Activated CD4-positive, alpha-beta memory T cell treated with anti-CD3 and anti-CD28 coated beads for 36 hours (primary cell): ENCODE data around the gene PAXIP1. TPM values are rescaled to one million over a fixed set of nuclear protein-coding genes. Genes with fewer than 3 reads are reported as not detected.
A peak's percentile ranks its signal among the peaks of the same experiment; 100 is the strongest.
"Not testable (repeated sequence)": the region's sequence is repeated elsewhere in the genome, so short reads cannot be mapped to it uniquely, and the experiment has no call there.

Experiments used
- CTCF ChIA-PET: fragments of 350-600 bp; sonication (Branson Sonifier 250); formaldehyde crosslinking; loops from one replicate; lab custom pipeline; 2021; ENCODE audit warnings: antibody characterized with exemption, inconsistent platforms; lab: Charles Lee
- POLR2A ChIA-PET: fragments of 350-600 bp; sonication (Branson Sonifier 250); formaldehyde crosslinking; loops from one replicate; lab custom pipeline; 2021; ENCODE audit warnings: antibody characterized with exemption; lab: Charles Lee
- DNase-seq: peaks from one replicate; pipeline ENCODE4 v3.0.0-alpha.2; 2020
- H3K27ac Mint-ChIP-seq: one replicate; pipeline ENCODE4 v1.8.0; 2021; ENCODE audit warnings: mixed read lengths
- H3K27me3 Mint-ChIP-seq: one replicate; pipeline ENCODE4 v1.8.0; 2021; ENCODE audit warnings: mixed read lengths
- H3K36me3 Mint-ChIP-seq: one replicate; pipeline ENCODE4 v1.8.0; 2021; ENCODE audit warnings: mixed read lengths
- H3K4me1 Mint-ChIP-seq: one replicate; pipeline ENCODE4 v1.8.0; 2021; ENCODE audit warnings: low read depth, mixed read lengths
- H3K4me3 Mint-ChIP-seq: one replicate; pipeline ENCODE4 v1.8.0; 2021; ENCODE audit warnings: mild to moderate bottlenecking, mixed read lengths
- H3K9me3 Mint-ChIP-seq: one replicate; pipeline ENCODE4 v1.8.0; 2021; ENCODE audit warnings: mixed read lengths
- intact Hi-C: fragments of 100-400 bp; cut with micrococcal nuclease; formaldehyde crosslinking; loops from one replicate; pipeline ENCODE4 v1.15.1; 2023
- total RNA-seq, 2 experiments: library from RNA; stranded (reverse); gene quantifications; one replicate each; pipeline ENCODE4 v1.2.3, GENCODE V29; 2021

The PAXIP1 gene, protein sequence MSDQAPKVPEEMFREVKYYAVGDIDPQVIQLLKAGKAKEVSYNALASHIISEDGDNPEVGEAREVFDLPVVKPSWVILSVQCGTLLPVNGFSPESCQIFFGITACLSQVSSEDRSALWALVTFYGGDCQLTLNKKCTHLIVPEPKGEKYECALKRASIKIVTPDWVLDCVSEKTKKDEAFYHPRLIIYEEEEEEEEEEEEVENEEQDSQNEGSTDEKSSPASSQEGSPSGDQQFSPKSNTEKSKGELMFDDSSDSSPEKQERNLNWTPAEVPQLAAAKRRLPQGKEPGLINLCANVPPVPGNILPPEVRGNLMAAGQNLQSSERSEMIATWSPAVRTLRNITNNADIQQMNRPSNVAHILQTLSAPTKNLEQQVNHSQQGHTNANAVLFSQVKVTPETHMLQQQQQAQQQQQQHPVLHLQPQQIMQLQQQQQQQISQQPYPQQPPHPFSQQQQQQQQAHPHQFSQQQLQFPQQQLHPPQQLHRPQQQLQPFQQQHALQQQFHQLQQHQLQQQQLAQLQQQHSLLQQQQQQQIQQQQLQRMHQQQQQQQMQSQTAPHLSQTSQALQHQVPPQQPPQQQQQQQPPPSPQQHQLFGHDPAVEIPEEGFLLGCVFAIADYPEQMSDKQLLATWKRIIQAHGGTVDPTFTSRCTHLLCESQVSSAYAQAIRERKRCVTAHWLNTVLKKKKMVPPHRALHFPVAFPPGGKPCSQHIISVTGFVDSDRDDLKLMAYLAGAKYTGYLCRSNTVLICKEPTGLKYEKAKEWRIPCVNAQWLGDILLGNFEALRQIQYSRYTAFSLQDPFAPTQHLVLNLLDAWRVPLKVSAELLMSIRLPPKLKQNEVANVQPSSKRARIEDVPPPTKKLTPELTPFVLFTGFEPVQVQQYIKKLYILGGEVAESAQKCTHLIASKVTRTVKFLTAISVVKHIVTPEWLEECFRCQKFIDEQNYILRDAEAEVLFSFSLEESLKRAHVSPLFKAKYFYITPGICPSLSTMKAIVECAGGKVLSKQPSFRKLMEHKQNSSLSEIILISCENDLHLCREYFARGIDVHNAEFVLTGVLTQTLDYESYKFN
- total RNA-seq, result 10 to 100 TPM; 21.7 to 22.2 TPM

DNA sequence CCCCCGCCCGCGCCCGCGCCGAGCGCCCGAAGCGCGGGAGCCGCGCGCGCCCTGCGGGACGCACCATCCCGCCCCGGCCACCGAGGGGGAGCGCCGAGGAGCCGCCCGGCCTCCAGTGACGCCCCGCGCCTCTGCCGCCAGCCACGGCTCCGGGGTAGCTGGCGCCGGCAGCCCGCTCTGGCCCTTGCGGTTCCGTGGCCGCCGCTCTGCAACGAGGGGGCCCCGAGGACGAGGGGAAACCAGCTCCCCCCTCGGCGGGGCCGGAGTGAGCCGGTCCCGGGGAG, at the start of gene PAXIP1:
PAXIP1 (minus strand) TSS at position 33 of the 284 bp plus-strand sequence. CDS start 195 bp downstream, outside the sequence.
- H3K27ac Mint-ChIP-seq, result peak within 1 kb of the TSS; percentile 91
- H3K4me3 Mint-ChIP-seq, result peak within 1 kb of the TSS; percentile 89
- intact Hi-C loops, result loop anchor here (5.0 to 10.0 kb wide), 3 partner anchors 339 to 1892 kb away; partner anchors contain the start of genes LMBR1 and RNF32
- H3K27me3 Mint-ChIP-seq, result no peaks in the 10 kb centered on the region
- peaks cover 14% of the 10 kb centered on the region for H3K36me3 Mint-ChIP-seq
- H3K9me3 Mint-ChIP-seq, result no peaks in the 10 kb centered on the region
- no peak for DNase-seq
- peaks cover 12% of the 10 kb centered on the region for H3K4me1 Mint-ChIP-seq
- CTCF ChIA-PET, result interaction anchor here (1.1 to 1.6 kb wide), 2 partner anchors 75 to 342 kb away, joined by 5 to 10 read pairs; no protein-coding TSS in a partner anchor
- POLR2A ChIA-PET, result interaction anchor here (0.7 to 1.4 kb wide), 6 partner anchors 9 to 296 kb away, joined by 3 to 7 read pairs (median 4); partner anchors contain the start of gene INSIG1

DNA sequence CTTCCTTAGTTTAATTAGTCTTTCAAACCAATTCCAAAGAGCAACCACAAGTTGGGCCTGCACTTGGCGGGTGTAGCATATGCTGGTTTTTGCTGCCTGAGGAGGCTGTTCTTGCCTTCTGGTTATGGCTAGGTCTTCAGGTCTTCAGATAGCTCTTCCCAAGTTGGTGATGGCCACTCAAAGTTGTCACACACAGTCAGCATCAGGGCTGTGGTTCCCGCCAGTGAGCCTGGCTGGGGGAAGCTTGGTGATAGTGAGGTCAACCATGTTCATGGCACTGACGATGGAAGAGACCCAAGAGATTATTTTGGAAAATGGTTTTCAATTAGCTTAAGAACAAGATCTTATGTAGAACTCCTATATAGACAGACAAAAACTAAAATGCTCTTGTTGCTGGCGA, 48.4 kb upstream of the PAXIP1 start:
- H3K9me3 Mint-ChIP-seq, result no peaks in the 10 kb centered on the region
- no peak overlapping the region for H3K27ac Mint-ChIP-seq
- intact Hi-C loops, result no loop called here
- DNase-seq, result no peak
- ChIA-PET CTCF (no interaction called here), POLR2A (no interaction called here)
- no peak overlapping the region for H3K4me3 Mint-ChIP-seq
- no peaks in the 10 kb centered on the region for H3K36me3 Mint-ChIP-seq
- peaks cover 7% of the 10 kb centered on the region for H3K27me3 Mint-ChIP-seq
- no peaks in the 10 kb centered on the region for H3K4me1 Mint-ChIP-seq

DNA sequence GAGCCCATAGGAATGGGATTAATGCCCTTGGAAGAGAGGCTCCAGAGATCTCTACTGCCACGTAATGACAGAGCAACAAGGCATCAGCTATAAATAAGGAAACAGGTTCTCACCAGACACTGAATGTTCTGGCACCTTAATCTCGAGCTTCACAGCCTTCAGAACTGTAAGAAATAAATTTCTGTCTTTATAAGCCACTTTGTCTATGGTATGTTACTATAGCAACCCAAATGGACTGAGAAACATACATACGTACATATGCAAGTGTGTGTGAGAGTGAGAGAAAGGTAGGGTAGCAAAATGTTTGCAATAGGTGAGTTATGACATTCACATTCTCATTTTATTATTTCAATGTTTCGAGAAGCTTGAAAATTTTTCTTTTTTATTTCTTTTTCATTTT, 45.1 kb upstream of the PAXIP1 start:
- no peaks in the 10 kb centered on the region for H3K9me3 Mint-ChIP-seq
- POLR2A ChIA-PET, result no interaction called here
- no peak overlapping the region for H3K4me3 Mint-ChIP-seq
- H3K36me3 Mint-ChIP-seq, result no peaks in the 10 kb centered on the region
- CTCF ChIA-PET, result no interaction called here
- H3K4me1 Mint-ChIP-seq, result no peaks in the 10 kb centered on the region
- no peak overlapping the region for H3K27ac Mint-ChIP-seq
- peaks cover 3% of the 10 kb centered on the region for H3K27me3 Mint-ChIP-seq
- no peak for DNase-seq
- intact Hi-C loops, result no loop called here

DNA sequence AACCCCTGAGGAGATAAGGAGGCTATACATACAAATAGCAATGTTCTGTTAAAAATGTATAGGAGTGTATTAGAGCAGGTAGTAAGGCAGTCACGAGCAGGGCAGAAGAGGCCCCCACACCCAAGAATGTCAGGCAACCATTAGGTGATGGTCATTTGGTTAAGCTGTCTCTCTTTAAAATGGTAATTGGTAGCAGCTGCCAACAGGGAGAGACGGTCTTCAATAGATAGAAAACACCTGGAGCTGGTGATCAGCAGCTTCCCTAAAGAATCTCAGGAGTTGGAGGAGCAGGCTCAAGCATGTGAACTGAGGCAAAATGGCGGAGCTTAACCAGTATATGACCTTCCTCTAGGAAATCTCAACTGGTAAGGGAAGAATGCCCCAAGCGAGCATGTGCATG, 40.8 kb upstream of the PAXIP1 start:
- POLR2A ChIA-PET, result no interaction called here
- no peak for DNase-seq
- Mint-ChIP-seq H3K4me3 (no peak overlapping the region), H3K27ac (no peak overlapping the region), H3K4me1 (no peaks in the 10 kb centered on the region), H3K36me3 (no peaks in the 10 kb centered on the region), H3K9me3 (no peaks in the 10 kb centered on the region), H3K27me3 (peaks cover 18% of the 10 kb centered on the region)
- CTCF ChIA-PET, result no interaction called here
- intact Hi-C loops, result no loop called here

DNA sequence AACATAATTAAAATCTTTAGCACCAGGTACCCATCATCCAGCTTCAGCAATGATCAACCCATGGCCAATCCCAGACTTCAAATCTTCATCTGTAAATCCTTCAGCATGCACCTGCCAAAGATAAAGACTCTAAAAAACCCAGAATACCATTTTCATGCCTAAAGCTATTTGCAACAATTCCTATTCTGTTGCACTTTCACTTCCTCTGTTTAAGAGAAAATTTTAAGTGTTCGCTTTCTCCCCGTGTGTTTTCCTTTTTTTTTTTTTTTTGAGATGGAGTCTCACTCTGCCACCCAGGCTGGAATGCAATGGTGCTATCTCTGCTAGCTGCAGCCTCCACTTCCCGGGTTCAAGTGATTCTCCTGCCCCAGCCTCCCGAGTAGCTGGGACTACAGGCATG, 35.4 kb upstream of the PAXIP1 start:
- ChIA-PET CTCF (no interaction called here), POLR2A (no interaction called here)
- no peaks in the 10 kb centered on the region for H3K4me1 Mint-ChIP-seq
- H3K36me3 Mint-ChIP-seq, result no peaks in the 10 kb centered on the region
- no peak for DNase-seq
- H3K9me3 Mint-ChIP-seq, result no peaks in the 10 kb centered on the region
- no peak overlapping the region for H3K27ac Mint-ChIP-seq
- no peak overlapping the region for H3K4me3 Mint-ChIP-seq
- peaks cover 27% of the 10 kb centered on the region for H3K27me3 Mint-ChIP-seq
- intact Hi-C loops, result no loop called here

DNA sequence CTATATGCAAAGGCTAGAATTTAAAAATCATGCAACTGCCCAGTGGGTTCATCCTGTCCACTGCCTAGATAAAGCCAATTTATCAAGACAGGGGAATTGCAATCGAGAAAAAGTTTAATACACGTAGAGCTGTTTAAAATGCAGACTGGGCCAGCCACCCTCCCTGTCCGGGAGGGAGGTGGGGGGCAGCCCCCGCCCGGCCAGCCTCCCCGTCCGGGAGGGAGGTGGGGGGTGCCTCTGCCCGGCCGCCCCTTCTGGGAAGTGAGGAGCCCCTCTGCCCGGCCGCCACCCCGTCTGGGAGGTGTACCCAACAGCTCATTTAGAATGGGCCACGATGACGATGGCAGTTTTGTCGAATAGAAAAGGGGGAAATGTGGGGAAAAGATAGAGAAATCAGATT, 31.6 kb upstream of the PAXIP1 start:
- intact Hi-C loops, H3K4me3 Mint-ChIP-seq, POLR2A ChIA-PET, H3K27ac Mint-ChIP-seq, CTCF ChIA-PET, H3K9me3 Mint-ChIP-seq, DNase-seq, H3K4me1 Mint-ChIP-seq, H3K36me3 Mint-ChIP-seq: not testable (repeated sequence)
- H3K27me3 Mint-ChIP-seq, result peaks cover 17% of the 10 kb centered on the region

DNA sequence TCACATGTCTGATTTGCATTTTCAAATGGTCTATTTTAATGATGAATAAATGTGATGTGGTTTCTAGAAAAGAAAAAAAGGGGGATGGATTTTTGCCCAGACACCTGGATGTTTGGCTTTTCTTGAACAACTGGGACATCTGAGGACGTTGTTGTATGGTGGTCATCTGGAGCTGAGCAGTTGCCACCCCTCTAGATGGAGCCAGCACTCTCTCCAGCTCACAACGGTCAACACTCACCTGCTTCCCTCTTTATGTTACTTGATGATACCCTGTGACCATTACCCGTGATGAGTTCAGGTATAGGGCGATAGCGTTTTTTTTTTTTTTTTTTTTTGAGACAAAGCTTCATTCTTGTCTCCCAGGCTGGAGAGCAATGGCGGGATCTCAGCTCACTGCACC, 30.1 kb upstream of the PAXIP1 start:
- Mint-ChIP-seq H3K9me3 (no peaks in the 10 kb centered on the region), H3K27me3 (peaks cover 14% of the 10 kb centered on the region), H3K4me1 (no peaks in the 10 kb centered on the region), H3K36me3 (no peaks in the 10 kb centered on the region), H3K27ac (no peak overlapping the region), H3K4me3 (no peak overlapping the region)
- CTCF ChIA-PET, result no interaction called here
- no peak for DNase-seq
- POLR2A ChIA-PET, result no interaction called here
- intact Hi-C loops, result no loop called here

DNA sequence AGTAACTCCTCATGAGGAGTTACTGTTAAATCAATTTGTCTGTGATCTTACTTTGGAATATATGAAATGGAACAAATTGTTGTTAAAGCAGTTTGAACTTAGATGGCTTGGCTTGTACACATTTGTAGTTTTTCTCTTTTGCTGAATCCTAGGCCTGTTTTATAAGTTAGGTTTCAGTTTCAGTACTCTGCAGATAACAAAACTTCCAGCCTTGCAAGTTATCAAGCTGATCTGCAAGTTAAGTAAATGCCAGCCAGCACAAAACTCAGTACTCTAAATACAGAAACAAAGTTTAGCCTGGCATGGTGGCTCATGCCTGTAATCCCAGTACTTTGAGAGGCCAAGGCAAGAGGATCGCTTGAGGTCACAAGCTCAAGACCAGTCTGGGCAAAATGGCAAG, 25.0 kb upstream of the PAXIP1 start:
- no peak for DNase-seq
- H3K9me3 Mint-ChIP-seq, result no peaks in the 10 kb centered on the region
- H3K4me3 Mint-ChIP-seq, result no peak overlapping the region
- H3K36me3 Mint-ChIP-seq, result no peaks in the 10 kb centered on the region
- intact Hi-C loops, result no loop called here
- peaks cover 5% of the 10 kb centered on the region for H3K27me3 Mint-ChIP-seq
- H3K4me1 Mint-ChIP-seq, result no peaks in the 10 kb centered on the region
- POLR2A ChIA-PET, result no interaction called here
- H3K27ac Mint-ChIP-seq, result no peak overlapping the region
- CTCF ChIA-PET, result no interaction called here

DNA sequence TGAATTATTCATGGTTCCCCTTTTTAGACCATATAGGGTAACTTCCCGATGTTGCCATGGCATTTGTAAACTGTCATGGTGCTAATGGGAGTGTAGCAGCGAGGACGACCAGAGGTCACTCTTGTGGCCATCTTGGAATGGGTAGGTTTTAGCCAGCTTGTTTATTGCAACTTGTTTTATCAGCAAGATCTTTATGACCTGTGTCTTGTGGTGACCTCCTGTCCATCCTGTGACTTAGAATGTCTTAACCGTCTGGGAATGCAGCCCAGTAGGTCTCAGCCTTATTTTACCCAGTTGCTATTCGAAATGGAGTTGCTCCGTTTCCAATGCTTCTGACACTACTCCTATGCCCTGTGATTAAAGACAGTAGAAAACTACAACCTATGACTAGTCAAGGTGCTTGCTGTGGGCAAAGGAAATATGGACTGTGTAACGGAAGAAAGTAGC, 18.8 kb upstream of the PAXIP1 start:
- intact Hi-C loops, result no loop called here
- CTCF ChIA-PET, result interaction anchor here (0.8 to 1.4 kb wide), 4 partner anchors 11 to 109 kb away, joined by 3 to 4 read pairs (median 3); no protein-coding TSS in a partner anchor
- no peak for DNase-seq
- POLR2A ChIA-PET, result no interaction called here
- no peaks in the 10 kb centered on the region for H3K9me3 Mint-ChIP-seq
- H3K4me1 Mint-ChIP-seq, result no peaks in the 10 kb centered on the region
- no peaks in the 10 kb centered on the region for H3K36me3 Mint-ChIP-seq
- no peaks in the 10 kb centered on the region for H3K27me3 Mint-ChIP-seq
- H3K27ac Mint-ChIP-seq, result no peak overlapping the region
- H3K4me3 Mint-ChIP-seq, result no peak overlapping the region

DNA sequence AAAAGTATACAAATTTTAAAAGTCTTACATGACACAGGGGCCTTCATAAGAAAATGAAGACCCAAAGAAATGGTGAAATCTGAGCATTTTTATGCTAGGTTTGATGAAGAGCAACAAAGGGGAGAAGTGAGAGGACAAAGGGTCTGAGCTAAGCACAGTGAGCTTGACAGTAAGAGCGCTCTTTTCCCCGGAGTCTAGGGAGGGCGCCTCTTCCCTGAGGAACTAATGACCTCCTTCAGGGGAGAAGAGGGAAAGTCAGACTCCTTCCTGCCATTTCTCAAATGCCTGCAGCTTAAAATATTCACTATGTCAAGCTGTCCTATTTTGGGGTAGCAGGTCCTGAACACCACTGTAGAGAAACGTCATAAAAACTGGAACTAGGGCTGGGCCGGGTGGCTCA, 18.1 kb upstream of the PAXIP1 start:
- Mint-ChIP-seq H3K27me3 (no peaks in the 10 kb centered on the region), H3K4me1 (no peaks in the 10 kb centered on the region), H3K27ac (no peak overlapping the region), H3K36me3 (no peaks in the 10 kb centered on the region), H3K4me3 (no peak overlapping the region), H3K9me3 (no peaks in the 10 kb centered on the region)
- DNase-seq, result no peak
- CTCF ChIA-PET, result interaction anchor here (0.8 to 1.4 kb wide), 5 partner anchors 10 to 108 kb away, joined by 3 to 4 read pairs (median 3); no protein-coding TSS in a partner anchor
- POLR2A ChIA-PET, result no interaction called here
- intact Hi-C loops, result no loop called here

DNA sequence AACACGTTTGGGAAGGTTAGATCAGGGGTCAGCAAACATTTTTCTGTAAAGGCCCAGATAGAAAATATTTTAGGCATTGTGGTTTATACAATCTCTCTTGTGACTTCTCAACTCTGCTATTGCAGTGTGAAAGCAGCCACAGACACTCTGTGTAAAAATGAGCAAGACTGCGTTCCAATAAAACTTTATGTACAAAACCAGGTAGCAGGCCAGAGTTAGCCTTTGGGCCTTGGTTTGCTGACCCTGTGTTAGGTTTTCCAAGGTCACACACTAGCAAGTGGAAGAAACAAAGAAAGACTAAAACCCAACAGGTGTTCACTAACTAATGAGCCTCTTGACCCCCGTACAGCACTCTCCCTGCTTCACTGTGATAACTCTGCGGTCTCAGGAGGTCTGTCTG, 14.9 kb upstream of the PAXIP1 start:
- H3K9me3 Mint-ChIP-seq, result no peaks in the 10 kb centered on the region
- no peak overlapping the region for H3K27ac Mint-ChIP-seq
- no peak for DNase-seq
- H3K36me3 Mint-ChIP-seq, result no peaks in the 10 kb centered on the region
- ChIA-PET POLR2A (no interaction called here), CTCF (no interaction called here)
- no peak overlapping the region for H3K4me3 Mint-ChIP-seq
- H3K4me1 Mint-ChIP-seq, result no peaks in the 10 kb centered on the region
- no peaks in the 10 kb centered on the region for H3K27me3 Mint-ChIP-seq
- intact Hi-C loops, result no loop called here

DNA sequence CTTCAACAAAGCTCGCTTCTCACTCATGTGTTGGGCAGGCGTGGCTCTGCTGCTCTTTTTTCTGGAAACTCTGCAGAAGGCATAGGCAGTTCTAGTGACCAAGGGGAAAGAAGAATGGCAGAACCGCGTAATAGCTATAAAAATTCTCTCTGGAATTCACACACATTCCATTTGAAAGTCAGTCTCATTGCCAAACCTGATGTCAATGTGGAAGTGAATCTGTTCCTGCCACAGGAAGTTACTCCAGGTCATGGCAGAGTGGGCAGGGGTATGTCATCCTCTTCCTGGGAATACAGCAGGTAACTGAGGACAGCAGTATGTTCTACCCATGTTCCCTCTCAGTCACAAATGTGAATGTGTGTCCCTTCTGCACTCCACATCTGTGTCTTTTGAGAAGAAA, 8.2 kb upstream of the PAXIP1 start:
- Mint-ChIP-seq H3K27ac (no peak overlapping the region), H3K4me3 (no peak overlapping the region), H3K27me3 (no peaks in the 10 kb centered on the region), H3K4me1 (no peaks in the 10 kb centered on the region), H3K36me3 (peaks cover 4% of the 10 kb centered on the region), H3K9me3 (no peaks in the 10 kb centered on the region)
- no peak for DNase-seq
- intact Hi-C loops, result no loop called here
- ChIA-PET POLR2A (no interaction called here), CTCF (interaction anchor here (1.0 to 3.3 kb wide), 4 partner anchors 10 to 333 kb away, joined by 3 to 17 read pairs (median 4); no protein-coding TSS in a partner anchor)
